Metanephros (tissue), 2 donors: ENCODE results near the gene ECSIT. TPM values are rescaled to one million over a fixed set of nuclear protein-coding genes. Genes with fewer than 3 reads are reported as not detected.
A peak's percentile ranks its signal among the peaks of the same experiment; 100 is the strongest.

Experiments used
- small RNA-seq: library from RNA; depleted of rRNA; stranded (forward); fragments of <200 nt; gene quantifications from one replicate; pipeline ENCODE3, GENCODE V24; 2014; ENCODE audit warnings: low replicate concordance
- total RNA-seq: library from RNA; depleted of rRNA; stranded (reverse); fragments of >200 nt; gene quantifications from one replicate; pipeline ENCODE4 v1.2.3, GENCODE V29; 2014

ECSIT gene
- total RNA-seq = 49.9 TPM

GRCh38 chr19:11528551-11529341 lies at the start of gene ECSIT:
ECSIT (minus strand) TSS chr19:11529134; CDS start chr19:11519170, 9,964 bp downstream.

GRCh38 chr19:11577451-11578257 lies 48.7 kb upstream of the ECSIT start, which contains the start of gene ACP5:
ACP5 (minus strand) TSS chr19:11577645; CDS start chr19:11577317, 328 bp downstream.

GRCh38 chr19:11558881-11559828 lies 30.2 kb upstream of the ECSIT start, which contains the start of gene ELOF1:
ELOF1 (minus strand) TSS chr19:11559230; CDS start chr19:11554347, 4,883 bp downstream.

GRCh38 chr19:11538232-11539036 lies 9.5 kb upstream of the ECSIT start, which contains the start of gene CNN1:
CNN1 (plus strand) TSS chr19:11538851; CDS start chr19:11538928, 77 bp downstream.

GRCh38 chr19:11505504-11506100 lies 23.3 kb downstream of the ECSIT start, which contains the start of gene ZNF653:
ZNF653 (minus strand) TSS chr19:11505839; CDS start chr19:11505786, 53 bp downstream.

GRCh38 chr19:11480715-11481533 lies 48.0 kb downstream of the ECSIT start, which contains the start of gene ELAVL3:
ELAVL3 (minus strand) TSS chr19:11481046; CDS start chr19:11480608, 438 bp downstream.

Small RNA genes lying within 50 kb of the gene (small RNA-seq; reads per million reads assigned to genes)
- gene MIR7974 (0.32 reads per million, percentile 37 among the genes with 10 or more reads in this experiment), gene RN7SL833P (0.70 reads per million, percentile 74 among the genes with 10 or more reads in this experiment)

Other genes starting within 250 kb of the ECSIT start
- gene TSPAN16, start 233.0 kb downstream of the ECSIT start, total RNA-seq = not detected
- gene RAB3D, start 189.5 kb downstream of the ECSIT start, total RNA-seq = 24.9 TPM
- 113 TPM for gene TMEM205, start 182.9 kb downstream of the ECSIT start, total RNA-seq
- gene CCDC159, start 182.6 kb downstream of the ECSIT start, total RNA-seq = 15.6 TPM
- 17.1 TPM for gene PLPPR2, start 173.7 kb downstream of the ECSIT start, total RNA-seq
- 2.1 TPM for gene SWSAP1, start 154.5 kb downstream of the ECSIT start, total RNA-seq
- 14.8 TPM for gene EPOR, start 144.8 kb downstream of the ECSIT start, total RNA-seq
- gene RGL3, start 109.8 kb downstream of the ECSIT start, total RNA-seq = 46.8 TPM
- 0.64 TPM for gene ODAD3, start 94.0 kb downstream of the ECSIT start, total RNA-seq
- 165 TPM for gene PRKCSH, start 93.5 kb downstream of the ECSIT start, total RNA-seq
- 0.18 TPM for gene ELAVL3, start 48.1 kb downstream of the ECSIT start, total RNA-seq
- 10.5 TPM for gene ZNF653, start 23.3 kb downstream of the ECSIT start, total RNA-seq
- 8.5 TPM for gene CNN1, start 9.7 kb upstream of the ECSIT start, total RNA-seq
- gene ELOF1, start 30.1 kb upstream of the ECSIT start, total RNA-seq = 24.9 TPM
- 10.0 TPM for gene ACP5, start 48.5 kb upstream of the ECSIT start, total RNA-seq
- gene ZNF627, start 68.3 kb upstream of the ECSIT start, total RNA-seq = 33.2 TPM
- 15.2 TPM for gene ZNF823, start 209.8 kb upstream of the ECSIT start, total RNA-seq
- 23.7 TPM for gene ZNF441, start 237.9 kb upstream of the ECSIT start, total RNA-seq